HG03521 (cell line): ENCODE measurements around the gene UNCX.

Experiments
- ATAC-seq: cut with Tn5 transposase; IDR thresholded peaks from one replicate; pipeline ENCODE4 v1.9.1; 2021; ENCODE audit warnings: mild to moderate bottlenecking, moderate library complexity; ENCODE audit not compliant: unreplicated experiment

The UNCX gene

DNA sequence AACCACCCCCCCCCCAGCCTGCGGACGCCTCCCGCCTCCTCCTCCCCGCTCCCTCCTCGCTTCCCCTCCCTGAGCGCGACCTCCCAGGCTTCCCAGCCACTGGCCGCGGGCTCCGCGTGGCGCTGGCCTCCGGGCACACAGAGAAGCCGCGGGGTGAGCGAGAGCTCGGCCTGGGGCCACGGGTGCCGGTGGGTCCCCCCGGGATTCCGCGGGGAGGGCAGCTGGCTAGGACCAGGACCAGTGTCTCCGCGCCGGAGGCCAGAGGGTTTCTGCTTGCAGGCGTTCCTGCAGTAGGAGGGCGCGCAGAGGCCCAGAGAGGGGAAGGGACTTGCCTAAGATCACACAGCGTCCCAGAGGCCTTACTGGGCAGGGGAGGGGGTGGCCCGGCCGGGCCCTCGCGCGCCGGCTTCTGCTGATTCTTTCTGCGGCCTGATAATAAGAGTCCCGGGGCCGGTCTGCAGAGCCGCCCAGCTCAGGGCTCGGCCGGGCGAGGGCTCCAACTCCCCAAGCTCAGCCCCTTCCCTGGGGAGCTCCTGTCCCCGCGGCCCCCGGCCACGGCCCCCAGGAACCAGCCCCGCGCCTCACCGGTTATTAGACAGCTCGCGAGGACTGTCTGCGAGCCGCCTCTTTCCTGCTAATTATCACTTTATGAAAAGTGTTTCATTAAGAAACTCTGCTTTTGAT is 10.1 kb downstream of the UNCX start:
- no peak for ATAC-seq

DNA sequence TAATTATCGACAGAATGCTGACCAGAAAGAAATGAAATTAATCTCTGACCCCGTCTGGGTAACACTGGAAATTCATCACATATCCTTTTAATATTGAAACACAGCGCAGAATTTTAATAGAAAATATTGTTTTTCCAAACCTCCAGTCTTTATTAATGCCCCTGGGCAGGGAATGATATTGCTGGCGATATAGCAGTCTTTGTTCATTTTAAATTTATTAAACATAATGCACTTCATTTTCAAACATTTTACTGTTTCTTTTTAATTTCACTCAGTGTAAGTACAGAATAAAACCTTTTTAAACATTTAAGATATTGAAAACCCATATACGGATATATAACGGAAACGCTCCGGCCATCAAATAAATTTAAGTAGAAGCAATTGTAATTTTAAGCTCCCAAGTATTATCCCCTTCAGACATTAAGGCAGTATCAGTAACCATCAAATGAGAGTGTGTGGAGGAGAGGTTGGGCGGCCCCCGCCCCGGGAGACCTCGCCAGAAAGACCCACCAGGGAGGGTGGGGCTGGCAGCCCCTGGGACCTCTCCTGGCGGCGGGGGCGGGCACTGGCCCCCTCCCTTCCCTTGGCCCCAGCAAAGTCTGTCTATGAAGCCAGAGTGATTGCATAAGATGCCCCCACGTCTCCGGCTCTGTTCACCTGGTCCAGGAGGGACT is 10.8 kb downstream of the UNCX start:
- no peak for ATAC-seq

DNA sequence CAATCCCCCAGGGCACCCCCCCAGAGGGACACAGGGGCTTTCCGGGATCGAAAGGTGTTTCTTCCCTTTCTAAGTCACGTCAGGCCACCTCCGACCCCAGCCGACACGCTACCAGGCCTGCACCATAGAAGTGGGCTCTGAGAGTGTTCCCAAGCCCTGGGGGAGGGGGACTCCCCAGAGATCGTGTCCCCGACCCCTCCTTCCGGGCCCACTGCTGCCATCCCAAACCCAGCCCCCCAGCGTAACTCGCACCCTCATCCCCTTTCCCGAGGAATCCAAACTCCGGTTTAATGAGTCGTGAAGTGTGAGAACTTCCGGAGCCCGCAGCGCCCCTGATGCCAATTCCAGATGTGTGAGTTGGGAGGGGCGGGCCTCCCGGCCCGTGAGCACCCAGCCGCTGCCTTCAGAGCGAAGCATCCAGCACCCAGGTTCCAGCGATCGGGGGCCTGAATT is 11.3 kb downstream of the UNCX start:
- ATAC-seq = no peak

DNA sequence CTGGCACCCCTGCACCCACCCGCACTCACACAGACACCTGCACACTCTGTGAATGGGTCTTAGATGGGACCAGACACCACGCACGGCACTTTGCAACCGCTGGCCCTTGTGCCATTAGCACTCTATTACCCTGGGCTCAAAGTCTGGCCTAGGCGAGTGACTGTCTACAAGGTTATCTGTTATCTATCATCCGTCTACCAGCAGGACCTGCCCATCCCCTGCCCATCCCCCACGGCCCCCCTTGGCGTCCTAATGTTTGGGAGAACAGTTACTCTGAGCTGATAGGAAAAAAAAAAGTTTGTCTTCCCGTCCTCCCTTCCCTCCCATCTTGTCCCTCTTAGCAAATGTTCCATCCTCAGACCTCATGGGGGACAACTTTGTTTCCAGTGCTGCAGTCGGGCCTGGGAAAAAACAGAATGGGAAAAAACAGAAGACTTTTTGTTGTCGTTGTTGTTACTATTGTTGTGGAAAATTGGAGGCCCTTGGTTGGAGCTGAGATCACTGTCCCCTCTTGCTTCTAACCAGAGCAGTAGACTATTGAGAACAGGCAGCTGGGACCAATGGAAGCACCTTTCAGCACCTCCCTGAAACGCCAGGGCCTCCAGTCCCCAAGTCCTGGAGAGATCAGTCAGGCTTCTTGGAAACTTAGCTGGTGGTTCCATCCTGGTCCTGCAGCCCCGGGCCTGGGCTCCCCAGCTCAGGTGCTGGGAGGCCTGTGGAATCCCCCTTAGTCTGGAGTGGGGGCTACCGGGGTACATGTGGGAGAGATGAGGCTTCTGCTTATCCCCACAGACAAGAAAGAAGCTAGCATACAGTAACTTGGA is 12.2 kb downstream of the UNCX start:
- ATAC-seq = no peak

DNA sequence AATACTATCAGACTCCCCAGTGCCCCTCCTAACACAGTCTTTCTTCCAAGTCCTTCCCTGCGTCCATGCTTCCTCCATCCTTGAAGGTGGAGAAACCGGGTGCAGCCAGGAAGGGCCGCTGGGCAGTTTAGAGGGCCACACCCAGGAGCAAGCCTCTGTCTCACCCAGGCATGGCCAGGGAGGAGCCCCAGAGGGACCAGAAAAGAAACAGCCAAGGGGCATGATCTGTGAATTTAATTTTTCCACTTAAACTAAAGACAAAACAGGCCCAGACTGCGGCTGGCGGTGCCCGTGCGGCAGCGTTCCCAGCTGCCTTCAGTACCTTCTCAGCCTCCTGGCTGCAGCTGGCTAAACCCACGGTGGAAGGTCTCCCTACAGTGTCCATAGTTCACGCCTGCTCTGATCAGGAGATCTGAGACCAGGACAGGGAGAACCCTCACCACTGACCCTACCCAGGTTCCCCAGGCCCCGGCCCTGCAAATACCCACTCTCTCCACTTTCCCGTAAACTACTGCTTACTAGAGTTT is 12.9 kb downstream of the UNCX start:
- no peak for ATAC-seq

DNA sequence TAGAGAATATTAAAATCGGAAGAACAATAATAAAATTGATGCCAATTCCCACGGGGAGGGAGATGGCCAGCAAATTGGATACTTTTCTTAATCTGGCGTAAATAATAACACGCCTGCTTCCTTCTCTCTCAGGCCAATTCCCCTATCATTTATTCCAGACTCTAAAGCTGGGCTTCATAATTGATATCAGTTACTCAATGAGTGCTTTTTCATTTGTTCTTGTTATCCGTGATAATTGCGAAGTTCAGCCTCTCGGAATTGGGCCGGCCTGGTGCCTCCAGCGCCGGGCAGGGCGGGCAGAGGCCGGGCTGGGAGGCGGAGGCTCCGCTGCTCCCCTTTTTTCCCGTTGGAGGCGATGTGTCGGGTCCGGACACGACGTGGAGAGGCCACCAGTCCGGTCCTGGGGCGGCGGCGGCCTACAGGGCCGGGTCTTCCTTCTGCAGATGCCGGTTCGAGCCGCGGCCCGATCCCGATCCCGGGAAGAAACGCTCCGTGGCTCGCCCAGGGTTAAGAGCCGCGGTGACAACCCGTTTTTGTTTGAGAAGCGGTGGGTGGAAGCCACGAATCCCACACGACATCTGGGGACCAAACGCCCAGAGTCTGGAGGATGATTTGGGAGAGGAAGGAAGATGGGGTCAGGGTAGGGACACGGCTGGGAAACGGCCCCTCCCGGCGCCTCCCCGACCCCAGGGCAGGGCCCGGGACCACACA is 13.6 kb downstream of the UNCX start:
- ATAC-seq = no peak

DNA sequence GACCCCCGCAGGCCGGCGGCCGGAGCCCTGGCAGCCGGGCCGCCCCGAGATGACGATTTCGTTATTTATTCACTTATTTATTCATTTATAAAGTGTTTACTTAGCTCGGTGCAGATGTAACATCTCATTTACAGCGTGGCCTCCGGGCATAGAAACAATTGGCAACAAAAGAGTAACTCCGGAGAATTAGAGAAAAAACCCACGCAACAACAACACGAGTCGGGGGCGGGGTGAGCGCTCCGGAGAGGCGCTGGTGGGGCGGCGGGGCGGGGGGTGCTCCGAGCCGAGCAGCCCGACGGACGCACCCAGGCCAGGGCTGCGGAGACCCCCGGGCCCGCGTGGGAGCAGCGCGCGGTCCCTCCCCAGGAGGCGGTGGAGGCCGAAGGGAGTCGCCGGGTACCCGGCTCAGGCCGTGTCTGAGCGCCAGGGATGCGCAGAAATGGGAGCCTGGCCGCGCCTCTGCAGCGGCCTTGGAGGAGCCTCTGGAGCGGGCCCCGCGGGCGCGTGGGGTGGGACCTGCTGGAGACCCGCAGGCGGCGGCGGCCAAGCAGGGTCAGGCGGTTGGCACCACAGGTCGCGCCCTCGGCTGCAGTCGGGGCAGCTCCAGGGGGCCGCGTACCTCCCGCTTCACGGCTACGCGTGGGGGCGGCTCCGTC is 14.3 kb downstream of the UNCX start:
- ATAC-seq = no peak

DNA sequence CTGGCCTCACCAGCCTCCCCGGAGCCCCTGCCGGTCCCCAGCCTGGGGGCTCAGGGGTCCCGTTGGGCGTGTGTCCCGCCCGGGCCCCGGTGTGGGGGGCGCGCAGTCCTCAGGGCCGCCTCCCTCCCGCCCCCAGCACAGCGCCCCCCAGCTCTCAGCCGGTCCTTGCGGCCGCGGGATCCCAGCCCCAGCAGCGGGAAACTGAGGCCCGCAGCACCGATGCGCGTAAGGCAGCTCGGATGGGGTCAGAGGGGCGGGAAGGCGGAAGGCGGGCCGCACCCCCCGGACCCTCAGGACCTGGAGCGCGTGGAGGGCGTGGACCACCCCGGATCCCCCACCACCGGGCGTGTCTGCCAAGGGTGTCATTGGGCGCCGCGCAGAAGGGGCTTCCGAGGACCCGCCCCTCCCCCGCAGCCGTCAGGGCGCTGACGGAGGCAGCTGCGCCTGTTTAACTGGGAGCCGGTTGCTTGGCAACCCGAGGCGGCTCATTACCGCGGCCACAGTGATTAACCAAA is 14.9 kb downstream of the UNCX start:
- ATAC-seq = no peak

DNA sequence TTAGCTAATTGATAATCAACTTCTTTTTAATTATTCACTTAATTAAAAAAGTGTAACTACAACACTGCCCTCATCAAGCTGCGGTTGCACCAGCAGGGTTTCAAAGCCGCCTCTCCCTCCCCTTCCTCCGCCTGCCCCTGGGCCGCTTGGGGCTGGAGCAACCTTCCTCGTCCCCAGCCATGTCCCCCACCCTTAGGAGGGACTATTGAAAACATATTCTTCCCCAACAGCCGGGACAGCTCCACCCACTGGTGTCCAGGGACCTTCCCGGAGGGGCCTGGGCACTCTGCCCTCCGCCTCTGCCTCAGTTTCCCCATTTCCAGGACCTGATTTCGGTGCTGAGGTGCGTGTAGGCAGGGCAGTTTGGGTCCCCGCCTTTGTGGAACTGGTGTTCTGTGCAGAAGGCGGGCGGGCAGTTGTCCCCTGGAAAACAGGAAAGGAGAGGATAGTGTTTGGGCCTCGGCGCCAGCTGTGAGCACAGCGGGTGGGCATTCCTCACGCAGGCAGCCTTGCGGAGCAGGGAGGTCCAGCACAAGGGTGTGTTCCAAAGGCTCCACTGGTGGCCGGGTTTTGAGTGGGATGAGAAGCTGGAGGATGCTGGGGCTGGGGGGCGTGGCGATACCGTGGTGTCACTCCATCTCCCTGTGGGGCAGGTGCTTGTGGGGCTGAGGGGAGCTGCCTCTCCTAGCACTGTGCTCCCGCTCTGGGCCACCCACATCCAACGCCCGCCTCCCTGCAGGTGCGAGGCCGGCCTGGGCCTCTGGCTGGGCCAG is 15.7 kb downstream of the UNCX start:
- ATAC-seq = no peak

DNA sequence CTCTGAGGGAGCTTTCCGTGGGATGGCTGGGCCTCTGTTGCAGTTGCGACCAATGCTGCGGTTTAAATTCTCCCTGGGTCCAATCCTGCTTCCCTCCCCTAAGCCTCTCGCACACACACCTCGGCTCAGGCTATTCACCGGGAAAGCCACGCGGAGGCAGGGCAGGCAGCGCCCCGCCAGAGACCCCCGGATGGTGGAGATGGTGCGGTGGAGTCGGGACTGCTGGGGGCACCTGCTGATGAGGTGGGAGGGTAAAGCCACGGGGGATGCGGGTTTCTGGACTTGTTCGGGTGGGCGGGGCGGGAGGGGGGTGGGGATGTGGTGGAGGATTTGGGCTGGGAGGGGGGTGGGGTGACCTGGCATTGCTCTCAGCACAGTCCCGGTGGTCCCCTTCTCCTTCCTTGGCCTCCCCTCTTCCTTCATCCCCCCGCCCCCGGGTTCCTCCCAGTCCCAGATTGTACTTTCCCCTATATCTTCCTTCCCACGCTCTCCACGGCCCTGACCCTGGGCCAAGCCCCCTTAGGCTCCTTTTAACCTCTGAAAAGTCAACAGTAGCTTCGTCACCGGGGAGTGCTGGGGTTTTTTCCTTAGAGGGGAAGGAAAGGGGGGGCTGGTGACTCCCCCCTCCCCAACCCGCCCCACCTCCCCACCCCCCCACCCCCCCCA is 16.4 kb downstream of the UNCX start:
- no peak for ATAC-seq

DNA sequence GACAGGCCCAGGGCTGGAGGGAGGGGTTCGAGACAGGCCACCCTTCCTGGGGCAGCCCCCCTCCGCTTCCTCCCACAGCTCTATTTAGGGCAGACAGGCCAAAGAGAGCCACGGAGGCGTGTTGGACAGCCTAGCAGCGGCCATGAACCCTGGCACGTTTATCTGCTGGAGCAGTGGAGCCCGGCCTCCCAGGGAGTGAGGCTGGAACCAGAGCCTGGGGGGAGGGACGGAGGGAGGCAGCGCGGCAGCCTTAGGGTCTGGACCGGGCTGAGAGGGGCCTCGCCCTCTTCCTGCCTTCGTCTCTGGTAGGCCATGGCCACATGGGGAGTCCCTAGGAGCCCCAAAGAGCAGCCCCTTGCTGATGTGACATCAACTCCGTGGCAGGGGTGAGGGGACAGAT is 17.1 kb downstream of the UNCX start:
- no peak for ATAC-seq

DNA sequence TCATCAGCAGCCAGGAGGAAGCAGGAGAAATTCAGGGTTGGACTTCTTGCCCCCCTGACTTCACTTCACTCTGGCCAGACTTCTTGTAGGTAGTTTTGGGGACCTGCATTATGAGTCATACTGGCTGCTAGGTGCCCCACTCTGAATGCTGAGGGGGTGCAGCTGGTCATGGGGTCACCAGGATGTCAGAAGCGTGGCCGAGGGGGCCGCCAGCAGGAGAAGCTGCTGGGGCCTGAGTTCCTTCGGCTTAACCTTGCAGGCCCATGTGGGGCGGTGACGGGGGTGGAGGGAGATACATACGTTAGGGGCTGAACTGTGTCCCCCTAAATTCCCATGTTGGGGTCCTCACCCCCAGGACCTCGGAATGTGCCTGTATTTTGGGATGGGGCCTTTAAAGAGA is 18.2 kb downstream of the UNCX start:
- no peak for ATAC-seq

DNA sequence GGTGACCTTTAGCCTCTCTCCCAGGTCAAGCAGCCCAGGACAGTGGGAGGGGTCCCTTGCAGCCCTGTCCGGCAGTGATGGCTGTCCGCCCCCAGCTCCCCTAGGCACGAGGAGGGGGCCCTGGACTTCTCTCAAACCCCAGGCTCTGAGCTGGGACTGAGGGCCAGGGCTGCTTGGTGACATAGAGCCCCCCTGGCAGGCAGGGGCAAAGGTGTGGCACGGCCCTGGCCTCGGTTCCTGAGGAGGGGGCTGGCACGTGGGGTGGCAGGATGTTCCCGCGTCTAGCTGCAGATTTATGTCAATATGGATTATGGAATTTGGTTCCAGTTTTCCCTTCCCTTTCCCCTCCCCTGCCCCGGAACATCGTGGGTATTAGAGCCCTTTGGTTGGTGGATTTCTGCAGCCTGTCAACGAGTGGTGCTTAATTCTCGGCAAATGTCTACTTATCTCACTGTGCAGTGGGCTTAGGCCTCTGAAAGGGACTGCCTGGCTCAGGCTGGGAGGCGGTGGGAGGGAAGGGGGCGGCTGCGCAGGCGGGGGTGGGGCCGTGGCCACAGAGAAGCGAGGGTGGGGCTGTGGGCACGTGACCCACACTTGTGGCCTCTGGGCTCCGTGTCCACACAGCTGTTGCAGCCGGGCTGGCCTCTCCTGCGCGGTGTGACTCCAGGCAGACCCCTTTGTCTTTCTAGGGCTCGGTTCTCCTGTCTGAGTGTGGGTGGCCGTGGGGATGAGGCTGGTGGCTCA is 19.3 kb downstream of the UNCX start:
- ATAC-seq = no peak

DNA sequence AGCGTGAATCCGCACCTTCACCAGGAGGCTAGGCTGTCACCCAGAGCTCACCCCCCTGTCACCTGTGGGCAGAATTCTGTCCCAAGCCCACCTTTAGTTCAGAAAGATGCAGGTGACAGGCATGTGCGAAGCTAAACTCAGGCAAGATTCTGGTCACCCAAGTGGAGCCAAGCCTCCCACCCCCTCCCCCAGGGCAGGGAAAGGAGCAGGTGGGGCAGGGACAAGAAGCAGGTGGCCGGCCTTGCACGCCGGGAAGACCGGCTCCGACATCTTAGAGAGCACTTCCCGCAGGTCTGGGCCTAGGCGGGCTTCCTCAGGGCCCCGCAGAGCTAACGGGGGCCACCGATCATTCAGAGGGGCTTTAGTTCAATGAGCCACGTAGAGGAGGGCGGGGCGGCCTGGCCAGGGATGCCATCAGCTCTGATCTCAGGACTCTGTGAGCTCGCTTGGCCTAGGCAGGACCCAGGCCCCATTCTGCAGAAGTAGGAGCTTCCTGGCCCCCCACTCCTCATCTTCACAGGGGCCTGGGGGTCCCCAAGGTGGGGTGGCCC is 19.9 kb downstream of the UNCX start:
- ATAC-seq = no peak

DNA sequence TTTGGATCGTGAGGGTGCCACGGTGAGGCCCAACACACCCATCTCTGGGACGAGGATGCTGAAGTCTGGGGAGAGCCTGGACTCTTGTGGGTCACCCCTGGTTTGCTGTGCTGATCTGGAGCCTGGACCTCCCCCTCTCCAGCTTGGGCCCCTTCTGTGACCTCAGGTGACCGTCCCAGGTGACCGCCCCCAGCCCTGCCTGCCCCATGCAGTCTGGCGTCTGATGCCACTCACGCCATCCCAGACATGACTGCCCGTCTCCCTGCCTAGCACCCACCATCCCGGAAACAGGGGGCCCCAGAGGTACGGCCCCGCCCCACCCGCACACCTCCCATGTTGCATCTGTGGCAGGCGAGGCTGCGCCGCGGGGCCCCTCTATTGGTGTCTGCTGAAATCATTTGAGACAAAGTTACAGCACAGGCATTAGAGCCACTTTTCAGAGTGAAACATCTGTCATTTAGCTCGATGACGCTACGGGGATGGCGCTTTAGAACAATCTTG is 21.1 kb downstream of the UNCX start:
- ATAC-seq = no peak

DNA sequence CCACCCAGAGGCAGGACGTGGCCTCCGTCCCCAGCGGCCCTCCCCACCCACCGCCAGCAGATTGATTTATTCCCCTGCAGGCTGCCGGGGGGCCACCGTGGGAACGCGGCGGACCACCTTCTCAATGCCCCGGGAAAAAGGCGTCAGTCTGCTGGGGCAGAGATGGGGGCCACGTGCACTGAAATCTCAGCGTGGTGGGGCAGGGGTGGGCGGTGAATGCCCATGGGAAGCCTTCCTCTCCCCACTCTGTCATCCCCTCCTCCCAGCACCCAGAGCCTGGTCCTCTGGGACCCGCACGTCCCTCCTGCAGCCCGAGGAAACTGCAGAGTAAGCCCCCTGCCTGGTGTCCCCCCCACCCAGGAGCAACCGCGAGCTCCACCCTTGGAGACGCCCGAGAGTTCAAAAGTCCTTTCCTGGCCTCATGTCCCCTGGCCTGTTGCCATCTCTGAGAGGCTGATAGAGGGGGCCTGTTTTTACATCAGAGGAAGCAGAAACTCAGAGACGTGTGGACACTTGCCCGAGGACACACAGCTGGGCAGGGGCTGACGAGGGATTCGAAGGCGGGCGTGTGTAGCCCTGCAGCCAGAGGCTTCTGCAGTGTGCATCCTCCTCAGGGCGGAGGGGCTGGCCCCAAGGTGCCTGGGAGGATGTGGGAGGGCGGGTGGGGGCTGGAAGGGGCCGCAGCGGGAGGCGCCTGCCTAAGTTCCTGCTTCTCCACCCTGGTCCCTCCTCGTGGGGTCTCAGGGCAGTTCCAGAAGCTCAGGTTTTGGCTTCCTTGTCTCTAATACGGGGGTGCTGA is 21.8 kb downstream of the UNCX start:
- ATAC-seq = no peak
